Ureter (tissue), 1 donor: ENCODE results near the gene YIPF6. TPM values are rescaled to one million over a fixed set of nuclear protein-coding genes. Genes with fewer than 3 reads are reported as not detected.
"Not testable (repeated sequence)": the region's sequence is repeated elsewhere in the genome, so short reads cannot be mapped to it uniquely, and the experiment has no call there.

ENCODE experiments used
- DNase-seq: peaks from one replicate; pipeline ENCODE4 v3.0.0-alpha.2; 2020; ENCODE audit warnings: low spot score
- total RNA-seq: library from RNA; stranded (reverse); gene quantifications from one replicate; pipeline ENCODE4 v1.2.4, GENCODE V29; 2023
- donor health status: DM: yes; HTN: yes; CAD: no.

Gene YIPF6
- 41.3 TPM for total RNA-seq

DNA sequence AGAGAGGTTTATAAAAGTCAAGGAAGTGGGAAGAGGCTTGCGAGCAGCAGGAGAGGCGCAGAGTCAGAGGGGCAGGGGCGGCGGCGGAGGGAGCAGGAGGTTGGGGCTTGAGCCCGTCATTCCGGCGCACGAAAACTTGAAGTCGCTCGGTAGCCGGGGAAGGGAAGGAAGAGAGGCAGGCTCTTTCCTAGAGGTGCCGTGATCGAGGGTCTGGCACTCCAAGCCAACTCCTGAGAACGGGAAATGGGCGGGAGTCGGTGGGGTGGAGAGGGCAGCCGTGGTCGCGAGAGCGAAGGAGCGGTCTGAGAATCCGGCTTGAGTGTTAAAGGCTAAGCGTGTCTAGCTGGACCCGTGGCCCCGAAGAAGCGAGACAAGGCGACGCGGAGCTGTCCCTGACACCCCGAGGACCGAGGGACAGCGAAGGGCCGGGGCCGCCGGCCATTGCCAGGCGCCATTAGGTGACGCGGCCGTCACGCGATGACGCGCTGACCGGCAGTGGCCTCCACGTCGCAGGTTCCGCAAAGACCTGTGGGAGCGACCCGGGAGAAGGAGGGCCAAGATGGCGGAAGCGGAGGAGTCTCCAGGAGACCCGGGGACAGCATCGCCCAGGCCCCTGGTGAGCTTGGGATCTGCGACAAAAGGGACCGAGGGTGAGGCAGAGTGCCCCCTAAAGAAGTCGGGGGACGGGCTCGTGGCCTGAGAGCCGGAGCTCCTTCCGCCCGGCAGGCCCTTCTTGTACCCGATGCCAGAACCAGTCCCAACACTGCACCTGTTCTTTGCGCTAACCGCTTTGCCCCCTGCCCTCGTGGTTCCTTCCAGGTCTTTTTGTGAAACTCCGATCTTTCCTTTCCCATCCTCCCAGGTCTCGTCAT is at the start of gene YIPF6:
TSS of gene YIPF6 (plus strand) at position 544 of the 872 bp plus-strand sequence. CDS start at position 560, 16 bp downstream.
- DNase-seq = peak; percentile 81

DNA sequence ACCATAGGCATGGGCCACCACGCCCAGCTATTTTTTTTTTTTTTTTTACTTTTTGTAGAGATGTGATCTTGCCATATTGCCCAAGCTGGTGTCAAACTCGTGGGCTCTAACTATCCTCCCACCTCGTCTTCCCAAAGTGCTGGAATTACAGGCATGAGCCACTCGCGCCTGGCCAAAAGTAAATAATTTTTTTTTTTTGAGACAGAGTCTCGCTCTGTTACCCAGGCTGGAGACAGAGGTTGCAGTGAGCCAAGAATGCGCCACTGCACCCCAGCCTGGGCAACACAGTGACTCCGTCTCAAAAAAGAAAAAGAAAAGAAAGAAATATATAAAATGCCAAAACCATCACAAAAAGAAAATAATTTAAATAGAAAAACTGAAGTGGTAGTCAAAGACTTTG is 47.1 kb upstream of the YIPF6 start:
- DNase-seq = no peak

GRCh38 chrX:68454476-68455150 is 44.2 kb upstream of the YIPF6 start:
- DNase-seq = no peak

DNA sequence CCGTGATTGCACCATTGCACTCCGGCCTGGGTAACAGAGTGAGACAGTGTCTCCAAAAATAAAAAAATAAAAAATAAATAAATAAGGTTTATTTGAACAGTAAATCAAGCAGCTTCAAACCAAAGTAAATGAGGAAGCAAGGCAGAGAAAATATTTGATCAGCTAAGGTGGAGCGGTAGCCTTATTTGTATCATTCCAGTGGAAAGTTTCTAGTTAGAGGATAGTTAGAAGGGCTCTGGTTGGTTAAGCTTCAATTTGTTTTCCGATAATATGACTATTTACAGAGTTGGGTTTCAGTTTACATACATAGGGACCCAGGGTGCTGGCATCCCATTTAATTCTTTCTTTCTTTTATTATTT is 43.7 kb upstream of the YIPF6 start:
- no peak for DNase-seq

DNA sequence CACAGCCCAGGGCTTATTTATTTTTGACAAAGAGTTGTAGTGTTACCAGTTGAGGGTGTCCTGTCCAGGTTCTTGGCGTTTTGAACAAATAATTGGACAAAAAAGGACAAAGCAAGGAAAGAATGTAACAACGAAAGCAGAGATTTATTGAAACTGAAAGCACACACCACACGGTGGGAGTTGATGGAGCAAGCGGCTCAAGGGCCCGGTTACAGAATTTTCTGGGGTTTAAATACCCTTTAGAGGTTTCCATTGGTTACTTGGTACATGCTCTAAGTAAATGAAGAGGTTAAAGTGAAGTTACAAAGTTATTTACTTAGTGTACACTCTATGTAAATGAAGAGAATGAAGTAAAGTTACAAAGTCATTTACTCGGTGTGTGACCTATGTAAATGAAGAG is 37.8 kb upstream of the YIPF6 start:
- DNase-seq = no peak

DNA sequence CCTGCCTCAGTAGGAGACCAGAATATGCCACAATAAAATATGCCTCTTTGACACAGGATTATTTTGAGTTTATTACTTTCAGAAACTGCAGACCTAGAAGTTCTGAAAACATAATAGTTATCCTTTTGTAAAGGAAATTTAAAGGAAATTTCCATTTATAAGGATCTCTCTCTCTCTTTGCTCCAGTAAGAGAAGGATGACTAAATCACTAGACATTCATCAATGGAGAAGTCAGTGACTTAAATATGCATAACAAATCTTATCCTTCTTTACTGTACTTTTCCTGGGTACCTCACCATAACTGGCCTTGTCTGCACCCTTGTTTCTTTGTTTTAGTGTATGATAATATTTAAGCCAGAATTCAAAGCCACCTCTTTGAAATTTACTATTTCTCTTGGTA is 37.3 kb upstream of the YIPF6 start:
- no peak for DNase-seq

DNA sequence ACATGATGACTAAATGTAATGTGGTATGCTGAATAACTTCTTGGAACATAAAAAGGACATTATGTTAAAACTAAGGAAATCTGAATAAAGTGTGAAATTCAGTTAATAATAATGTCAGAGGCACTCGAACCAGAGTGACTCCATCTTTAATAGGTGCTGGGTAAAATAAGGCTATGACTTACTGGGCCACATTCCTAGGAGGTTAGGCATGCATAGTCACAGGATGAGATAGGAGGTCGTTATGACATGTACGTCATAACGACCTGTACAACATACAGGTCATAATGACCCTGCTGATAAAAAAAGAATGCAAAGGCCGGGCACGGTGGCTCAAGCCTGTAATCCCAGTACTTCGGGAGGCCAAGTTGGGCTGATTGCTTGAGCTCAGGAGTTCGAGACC is 36.7 kb upstream of the YIPF6 start:
- DNase-seq = no peak

- no peak for DNase-seq
Observed at GRCh38 chrX:68462653-68463052, 36.2 kb upstream of the YIPF6 start.

DNA sequence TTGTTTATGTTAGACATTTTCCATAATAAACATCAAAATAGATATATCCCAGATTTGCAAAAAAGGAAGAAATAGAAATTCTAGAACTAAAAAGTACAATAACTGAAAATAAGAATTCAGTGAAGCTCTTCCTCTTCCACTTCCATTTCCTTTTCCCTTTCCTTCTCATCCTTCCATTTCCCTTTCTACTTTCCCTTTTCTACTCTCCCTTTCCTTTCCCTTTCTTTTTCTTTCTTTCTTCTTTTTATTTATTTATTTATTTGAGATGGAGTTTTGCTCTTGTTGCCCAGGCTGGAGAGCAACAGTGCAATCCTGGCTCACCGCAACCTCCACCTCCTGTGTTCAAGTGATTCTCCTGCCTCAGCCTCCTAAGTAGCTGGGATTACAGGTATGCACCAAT is 35.0 kb upstream of the YIPF6 start:
- no peak for DNase-seq

- DNase-seq = no peak
Observed at GRCh38 chrX:68464796-68465195, 34.1 kb upstream of the YIPF6 start.

DNA sequence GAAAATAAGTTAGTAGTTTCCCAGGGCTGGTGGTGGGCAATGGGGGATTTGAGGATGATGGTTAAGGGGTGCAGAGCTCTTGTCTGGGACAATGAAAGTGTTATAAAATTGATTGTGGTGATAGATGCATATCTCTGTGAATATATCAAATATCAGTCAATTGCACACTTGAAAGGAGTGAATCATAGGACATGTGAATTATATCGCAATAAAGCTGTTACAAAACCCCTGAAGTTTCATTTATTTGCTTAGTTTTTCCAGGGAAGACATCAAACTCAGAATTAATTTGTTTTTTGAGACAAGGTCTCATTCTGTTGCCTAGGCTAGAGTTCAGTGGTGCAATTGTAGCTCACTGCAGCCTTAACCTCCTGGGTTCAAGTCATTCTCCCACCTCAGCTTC is 17.9 kb upstream of the YIPF6 start:
- DNase-seq = no peak

- not testable (repeated sequence) for DNase-seq
Observed at GRCh38 chrX:68486198-68486597, 12.7 kb upstream of the YIPF6 start.

DNA sequence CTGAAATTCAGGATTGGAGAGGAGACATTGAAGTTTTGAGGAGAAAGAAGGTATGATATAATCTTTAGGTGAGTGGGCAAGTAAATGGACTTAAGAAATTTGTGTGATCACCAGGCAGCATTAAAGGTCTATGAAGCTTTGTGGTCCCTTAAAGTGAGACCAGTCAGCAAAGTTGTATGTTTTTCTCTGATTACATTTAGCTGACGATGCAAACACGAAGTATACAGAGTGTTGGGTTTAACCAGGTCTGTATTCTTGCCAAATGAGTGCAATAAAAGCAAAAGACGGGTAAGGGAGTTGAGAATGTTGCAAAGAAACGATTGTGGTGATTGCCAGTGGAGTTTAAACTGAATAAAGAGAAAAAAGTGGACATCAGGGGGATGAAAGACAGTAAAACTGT is 11.6 kb upstream of the YIPF6 start:
- no peak for DNase-seq

DNA sequence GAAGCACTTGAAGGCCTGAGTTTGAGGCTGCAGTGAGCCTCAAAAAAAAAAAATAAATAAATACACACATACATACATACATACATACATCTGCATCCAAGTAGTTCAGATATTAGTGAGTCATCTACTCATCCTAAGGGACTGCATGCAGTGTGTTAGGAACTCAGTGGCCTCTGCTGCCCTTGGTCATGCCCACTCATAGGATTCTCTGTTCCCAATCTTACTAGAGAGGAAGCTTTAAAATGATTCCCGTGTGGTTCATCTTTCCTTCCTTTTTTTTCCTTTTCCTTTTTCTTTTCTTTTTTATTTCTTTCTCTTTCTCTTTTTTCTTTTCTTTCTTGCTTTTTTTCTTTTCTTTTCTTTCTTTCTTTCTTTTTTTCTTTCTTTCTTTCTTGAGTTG is 10.9 kb upstream of the YIPF6 start:
- DNase-seq = no peak

- DNase-seq = no peak
Observed at GRCh38 chrX:68488657-68489056, 10.2 kb upstream of the YIPF6 start.

GRCh38 chrX:68490644-68491043 is 8.2 kb upstream of the YIPF6 start:
- no peak for DNase-seq

GRCh38 chrX:68492583-68492982 is 6.3 kb upstream of the YIPF6 start:
- no peak for DNase-seq

GRCh38 chrX:68493776-68494175 is 5.1 kb upstream of the YIPF6 start:
- not testable (repeated sequence) for DNase-seq

DNA sequence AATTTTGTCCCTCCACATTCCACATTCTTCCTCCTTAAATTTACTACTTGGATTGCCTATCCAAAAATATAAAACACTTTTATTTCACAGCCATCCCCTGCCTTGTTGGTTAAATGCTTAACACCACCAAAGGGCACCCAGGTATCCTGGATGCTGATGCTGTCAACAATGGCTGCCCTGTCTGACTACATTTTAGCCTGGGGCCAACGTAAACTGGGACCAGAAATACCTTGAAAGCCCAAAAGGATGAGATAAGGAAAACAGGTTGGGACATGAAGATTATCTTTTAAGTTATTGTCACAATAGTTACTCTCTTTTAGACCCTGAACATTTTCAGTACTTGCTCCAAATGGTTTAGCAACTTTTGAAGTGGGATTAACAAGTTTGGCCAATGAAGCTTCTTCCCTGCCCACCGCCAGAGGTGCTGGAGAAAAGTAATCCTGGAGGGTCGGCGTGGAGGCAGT is 775 bp upstream of the YIPF6 start:
- DNase-seq = no peak

GRCh38 chrX:68499543-68500504 is 973 bp downstream of the YIPF6 start:
- no peak for DNase-seq

DNA sequence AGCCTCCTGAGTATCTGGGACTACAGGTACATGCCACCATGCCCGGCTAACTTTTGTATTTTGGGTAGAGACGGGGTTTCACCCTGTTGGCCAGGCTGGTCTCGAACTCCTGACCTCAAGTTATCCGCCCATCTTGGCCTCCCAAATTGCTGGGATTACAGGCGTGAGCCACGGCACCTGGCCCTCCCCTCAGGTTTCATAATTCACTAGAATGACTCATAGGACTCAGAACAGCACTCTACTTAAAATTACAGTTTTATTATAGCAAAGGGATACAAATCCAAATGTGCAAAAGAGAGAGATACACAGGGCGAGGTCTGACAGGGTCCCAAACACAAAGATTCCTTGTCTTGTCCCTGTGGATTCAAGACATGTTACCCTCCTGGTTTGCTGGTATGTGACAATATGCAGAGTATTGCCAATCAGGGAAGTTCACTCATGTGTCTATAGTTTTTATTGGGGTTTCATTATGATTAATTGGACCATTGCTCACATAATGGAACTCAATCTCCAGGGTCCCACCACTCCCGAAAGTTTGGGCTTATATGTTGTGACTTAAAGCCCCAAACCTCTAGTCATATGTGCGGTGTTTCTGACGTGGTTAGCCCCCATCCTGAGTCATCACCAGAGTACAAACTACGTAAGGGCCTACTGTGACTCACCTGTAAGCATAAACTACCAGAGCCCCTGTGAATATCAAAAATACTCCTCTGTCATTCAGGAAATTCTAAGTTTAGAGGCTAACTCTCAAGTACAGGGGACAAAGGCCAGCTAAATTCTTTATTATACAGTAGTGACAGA is 5.2 kb downstream of the YIPF6 start:
- no peak for DNase-seq
